DND-41 (cell line): Measurements from ENCODE around the gene KRT9.

Experiments
- ATAC-seq: fragments of 200-7000 bp; cut with Tn5 transposase; 3 replicates; pipeline ENCODE4 v1.9.1; 2021; ENCODE audit warnings: low read depth; ENCODE audit not compliant: insufficient read depth
- DNase-seq: peaks from one replicate; pipeline ENCODE4 v3.0.0-alpha.2; 2020
- H2AFZ ChIP-seq: 2 replicates; pipeline ENCODE4 v1.6.0; 2012; ENCODE audit warnings: low read depth, low read length
- H3K27ac ChIP-seq: 2 replicates; pipeline ENCODE4 v1.5.1; 2012; ENCODE audit warnings: low read length, inconsistent platforms
- H3K27me3 ChIP-seq: fragments of 200-600 bp; sonication (generic); 2 replicates; pipeline ENCODE4 v1.6.0; 2012; ENCODE audit warnings: low read length, mild to moderate bottlenecking, inconsistent platforms; ENCODE audit not compliant: insufficient read depth, poor library complexity
- H3K36me3 ChIP-seq: 2 replicates; pipeline ENCODE4 v1.5.1; 2012; ENCODE audit warnings: low read length, inconsistent platforms; ENCODE audit not compliant: insufficient read depth
- H3K4me1 ChIP-seq: 2 replicates; pipeline ENCODE4 v1.5.1; 2012; ENCODE audit warnings: mild to moderate bottlenecking, low read length; ENCODE audit not compliant: insufficient read depth
- H3K4me2 ChIP-seq: 2 replicates; pipeline ENCODE4 v1.6.0; 2012; ENCODE audit warnings: mild to moderate bottlenecking, moderate library complexity, low read length, inconsistent platforms; ENCODE audit not compliant: insufficient read depth
- H3K4me3 ChIP-seq, 2 experiments: fragments of 200-600 bp in 1 of 2; shearing (Covaris generic) in 1 of 2; 2 replicates each; pipeline ENCODE4 v1.5.1; 2012 to 2016; ENCODE audit warnings: inconsistent platforms in 2 of 2, low read length in 2 of 2, mild to moderate bottlenecking in 2 of 2, low read depth in 1 of 2, moderate library complexity in 1 of 2
- H3K79me2 ChIP-seq: 2 replicates; pipeline ENCODE4 v1.6.0; 2012; ENCODE audit warnings: low read length, inconsistent platforms; ENCODE audit not compliant: insufficient read depth
- H3K9ac ChIP-seq: 2 replicates; pipeline ENCODE4 v1.6.0; 2012; ENCODE audit warnings: low read depth, mild to moderate bottlenecking, inconsistent platforms, low read length, moderate library complexity
- H3K9me3 ChIP-seq: 2 replicates; pipeline ENCODE4 v1.5.1; 2012; ENCODE audit warnings: low read length, moderate library complexity, mild to moderate bottlenecking, inconsistent platforms; ENCODE audit not compliant: insufficient read depth, severe bottlenecking
- H4K20me1 ChIP-seq: 2 replicates; pipeline ENCODE4 v1.6.0; 2012; ENCODE audit warnings: low read length; ENCODE audit not compliant: insufficient read depth
- EZH2 ChIP-seq: IDR thresholded peaks from 3 replicates; pipeline ENCODE4 v1.6.1; 2012; ENCODE audit warnings: borderline replicate concordance, low read depth, mild to moderate bottlenecking, moderate library complexity, low read length, inconsistent platforms; ENCODE audit not compliant: severe bottlenecking
- TF ChIP-seq, protein P1 (sequence below): IDR thresholded peaks from 2 replicates; pipeline ENCODE4 v1.5.1; 2012; ENCODE audit warnings: borderline replicate concordance, low read length, moderate library complexity, mild to moderate bottlenecking; ENCODE audit not compliant: poor library complexity, severe bottlenecking; ENCODE audit errors: extremely low read depth

KRT9 gene

GRCh38 chr17:41532947-41533570, 38.8 kb downstream of the KRT9 start:
- ATAC-seq (no peak), DNase-seq (no peak)
- H3K4me2 ChIP-seq: no peak overlapping the region
- H3K4me3 ChIP-seq: no peak overlapping the region
- no peak for TF ChIP-seq EZH2
- TF ChIP-seq, protein P1, sequence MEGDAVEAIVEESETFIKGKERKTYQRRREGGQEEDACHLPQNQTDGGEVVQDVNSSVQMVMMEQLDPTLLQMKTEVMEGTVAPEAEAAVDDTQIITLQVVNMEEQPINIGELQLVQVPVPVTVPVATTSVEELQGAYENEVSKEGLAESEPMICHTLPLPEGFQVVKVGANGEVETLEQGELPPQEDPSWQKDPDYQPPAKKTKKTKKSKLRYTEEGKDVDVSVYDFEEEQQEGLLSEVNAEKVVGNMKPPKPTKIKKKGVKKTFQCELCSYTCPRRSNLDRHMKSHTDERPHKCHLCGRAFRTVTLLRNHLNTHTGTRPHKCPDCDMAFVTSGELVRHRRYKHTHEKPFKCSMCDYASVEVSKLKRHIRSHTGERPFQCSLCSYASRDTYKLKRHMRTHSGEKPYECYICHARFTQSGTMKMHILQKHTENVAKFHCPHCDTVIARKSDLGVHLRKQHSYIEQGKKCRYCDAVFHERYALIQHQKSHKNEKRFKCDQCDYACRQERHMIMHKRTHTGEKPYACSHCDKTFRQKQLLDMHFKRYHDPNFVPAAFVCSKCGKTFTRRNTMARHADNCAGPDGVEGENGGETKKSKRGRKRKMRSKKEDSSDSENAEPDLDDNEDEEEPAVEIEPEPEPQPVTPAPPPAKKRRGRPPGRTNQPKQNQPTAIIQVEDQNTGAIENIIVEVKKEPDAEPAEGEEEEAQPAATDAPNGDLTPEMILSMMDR: no peak
- no peak overlapping the region for H3K27ac ChIP-seq
- no peaks in the 10 kb centered on the region for H3K79me2 ChIP-seq
- H3K27me3 ChIP-seq: peaks cover 39% of the 10 kb centered on the region
- H2AFZ ChIP-seq: no peak overlapping the region
- no peaks in the 10 kb centered on the region; the same call in none of the 2 replicates for H4K20me1 ChIP-seq
- H3K9me3 ChIP-seq: no peaks in the 10 kb centered on the region
- no peaks in the 10 kb centered on the region for H3K4me1 ChIP-seq
- H3K36me3 ChIP-seq: no peaks in the 10 kb centered on the region
- H3K9ac ChIP-seq: no peak overlapping the region

- no peaks in the 10 kb centered on the region; the same call in none of the 2 replicates for H4K20me1 ChIP-seq
- H2AFZ ChIP-seq: no peak overlapping the region
- H3K9me3 ChIP-seq: no peaks in the 10 kb centered on the region
- H3K27me3 ChIP-seq: peaks cover 39% of the 10 kb centered on the region
- H3K27ac ChIP-seq: no peak overlapping the region
- DNase-seq (no peak), ATAC-seq (no peak)
- H3K4me2 ChIP-seq: no peak overlapping the region
- H3K36me3 ChIP-seq: no peaks in the 10 kb centered on the region
- H3K4me1 ChIP-seq: no peaks in the 10 kb centered on the region
- TF ChIP-seq, protein P1: no peak
- TF ChIP-seq EZH2: no peak
- no peak overlapping the region for H3K4me3 ChIP-seq
- no peaks in the 10 kb centered on the region for H3K79me2 ChIP-seq
- H3K9ac ChIP-seq: no peak overlapping the region
These were observed 39.9 kb downstream of the KRT9 start for GRCh38 chr17:41531993-41532392.

GRCh38 chr17:41530062-41531048, 41.5 kb downstream of the KRT9 start:
- no peak overlapping the region for H3K4me2 ChIP-seq
- TF ChIP-seq, protein P1: no peak
- no peak for TF ChIP-seq EZH2

More at GRCh38 chr17:41530062-41531048, 41.5 kb downstream of the KRT9 start:
- no peaks in the 10 kb centered on the region; the same call in none of the 2 replicates for H4K20me1 ChIP-seq
- H3K27me3 ChIP-seq: peaks cover 31% of the 10 kb centered on the region
- no peaks in the 10 kb centered on the region for H3K36me3 ChIP-seq
- H3K27ac ChIP-seq: no peak overlapping the region
- ATAC-seq (no peak), DNase-seq (no peak)
- no peaks in the 10 kb centered on the region for H3K79me2 ChIP-seq
- no peak overlapping the region for H2AFZ ChIP-seq
- H3K4me1 ChIP-seq: no peaks in the 10 kb centered on the region
- H3K9ac ChIP-seq: no peak overlapping the region
- no peak overlapping the region for H3K4me3 ChIP-seq
- H3K9me3 ChIP-seq: no peaks in the 10 kb centered on the region
